K562 (cell line): Measurements from ENCODE around the gene B3GALT6. TPM values are rescaled to one million over a fixed set of nuclear protein-coding genes. Genes with fewer than 3 reads are reported as not detected.

Experiments used
- ELF4 ChIP-seq: fragments of 450-650 bp; formaldehyde crosslinking; IDR thresholded peaks from 2 replicates; pipeline ENCODE4 v1.4.0; 2022; ENCODE audit warnings: missing genetic modification characterization
- HDAC1 ChIP-seq, 2 experiments: fragments of 450-650 bp; IDR thresholded peaks; 2 replicates each; pipeline ENCODE4 v1.6.1; 2016 to 2017; ENCODE audit warnings: inconsistent platforms in 1 of 2, mild to moderate bottlenecking in 1 of 2, moderate library complexity in 1 of 2
- NUFIP1 ChIP-seq: fragments of 450-650 bp; IDR thresholded peaks from 2 replicates; pipeline ENCODE4 v1.6.1; 2018; ENCODE audit not compliant: partially characterized antibody
- RB1 ChIP-seq: fragments of 450-650 bp; IDR thresholded peaks from 2 replicates; pipeline ENCODE4 v1.6.1; 2017; ENCODE audit warnings: low read depth, mild to moderate bottlenecking
- SMARCB1 ChIP-seq: IDR thresholded peaks from 2 replicates; pipeline ENCODE4 v1.6.1; 2011; ENCODE audit warnings: improper control_type of control experiment, low read depth; ENCODE audit not compliant: insufficient read length
- SNRNP70 ChIP-seq: fragments of 200-400 bp; formaldehyde crosslinking; optimal IDR thresholded peaks from 2 replicates; pipeline ENCODE3; 2017; ENCODE audit warnings: low read depth, low read length
- SRSF1 ChIP-seq: fragments of 200-400 bp; formaldehyde crosslinking; IDR thresholded peaks from 2 replicates; pipeline ENCODE4 v1.6.1; 2017; ENCODE audit warnings: mild to moderate bottlenecking, low read depth, low read length, moderate library complexity
- TBL1XR1 ChIP-seq, 2 experiments: IDR thresholded peaks; 2 replicates each; pipeline ENCODE4 v1.6.1; 2012; ENCODE audit warnings: improper control_type of control experiment in 2 of 2, low read length in 2 of 2, mild to moderate bottlenecking in 1 of 2
- polyA plus RNA-seq, 8 experiments: library from polyadenylated mRNA; depleted of rRNA in 4 of 8; stranded (reverse) in 5 of 8; unstranded in 3 of 8; fragments of >200 nt; fragmentation: Nextera tagmentation in 2 of 8; fragmentation: Illumina TruSeq in 1 of 8; extraction: Ambion mirVana in 2 of 8; extraction: Trizol in 1 of 8; gene quantifications; 2 replicates each; pipeline versions ENCODE4 v1.2.1 to v1.2.3, GENCODE V29; 2011 to 2014; ENCODE audit warnings: inconsistent platforms in 1 of 8, missing spikeins in 1 of 8
- total RNA-seq, 7 experiments: library from RNA; depleted of rRNA in 6 of 7; stranded (reverse); fragments of >200 nt in 6 of 7; fragmentation: Illumina TruSeq in 2 of 7; extraction: Trizol in 2 of 7; gene quantifications; 2 replicates each; pipeline versions ENCODE4 v1.2.1 to v1.2.3, GENCODE V29; 2011 to 2021; ENCODE audit warnings: low replicate concordance in 1 of 7
- TF ChIP-seq, protein P1 (sequence below): sonication (generic); formaldehyde crosslinking; IDR thresholded peaks from 2 replicates; pipeline ENCODE4 v1.8.0; 2023; ENCODE audit warnings: mild to moderate bottlenecking, missing genetic modification reagents
- TF ChIP-seq, protein P2 (sequence below): fragments of 250-450 bp; sonication (Bioruptor Pico); IDR thresholded peaks from 2 replicates; pipeline ENCODE4 v1.8.0; 2021; ENCODE audit warnings: moderate library complexity, mild to moderate bottlenecking, inconsistent platforms
- TF ChIP-seq, protein P3 (sequence below): sonication (generic); formaldehyde crosslinking; IDR thresholded peaks from 2 replicates; pipeline ENCODE4 v1.5.0; 2020; ENCODE audit warnings: missing genetic modification reagents
- TF ChIP-seq, protein P4 (sequence below): fragments of 150-350 bp; IDR thresholded peaks from 2 replicates; pipeline ENCODE4 v1.6.1; 2014; ENCODE audit warnings: low read depth, mild to moderate bottlenecking, low read length, borderline replicate concordance
- TF ChIP-seq, protein P5 (sequence below), 2 experiments: IDR thresholded peaks; 2 replicates each; pipeline ENCODE4 v1.6.1; 2012; ENCODE audit warnings: improper control_type of control experiment in 2 of 2, low read depth in 2 of 2, low read length in 2 of 2, borderline replicate concordance in 1 of 2
- TF ChIP-seq, protein P6 (sequence below): sonication (generic); formaldehyde crosslinking; IDR thresholded peaks from 2 replicates; pipeline ENCODE4 v1.8.0; 2022; ENCODE audit warnings: mild to moderate bottlenecking, missing genetic modification reagents

Gene B3GALT6
- total and polyA plus RNA-seq, 9 of the 15 experiments (the other 6 are each of a cell fraction or from before 2014, with no cell fraction given) = 0.68 to 29.8 (median 9.9) TPM

DNA sequence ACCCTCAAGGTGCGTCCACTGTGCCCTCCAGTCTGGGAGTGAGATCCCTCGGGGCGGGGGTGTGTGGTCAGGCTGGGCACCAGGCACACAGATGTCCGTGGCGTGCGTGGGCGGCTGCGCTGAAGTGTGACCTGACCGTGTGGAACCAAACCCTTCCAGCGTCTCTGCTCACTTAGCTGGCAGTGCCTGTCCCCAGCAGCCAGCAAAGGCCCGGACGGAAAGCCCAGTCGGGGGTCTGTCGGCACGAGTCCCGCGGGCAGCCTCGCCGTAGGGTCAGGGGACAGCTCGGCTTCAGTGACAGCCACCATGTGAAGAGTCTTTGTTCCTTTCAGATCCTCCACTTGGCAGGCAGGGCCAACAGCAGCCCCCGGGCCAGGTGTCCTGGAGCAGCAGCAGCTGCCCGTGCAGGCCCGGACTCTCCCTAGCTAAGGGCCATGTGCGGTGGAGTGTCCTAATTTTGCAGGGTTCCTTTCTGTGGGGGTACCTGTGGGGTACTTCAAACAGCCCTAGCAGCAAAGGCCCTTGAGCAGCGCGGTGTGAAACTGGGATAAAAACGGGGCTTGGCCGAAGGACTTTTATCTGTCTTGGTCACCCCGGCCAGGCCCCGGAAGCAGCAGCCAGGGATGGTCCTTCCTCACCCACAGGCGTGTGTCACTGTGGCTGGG lies 46.8 kb upstream of the B3GALT6 start (continued):
- TF ChIP-seq, protein P1, sequence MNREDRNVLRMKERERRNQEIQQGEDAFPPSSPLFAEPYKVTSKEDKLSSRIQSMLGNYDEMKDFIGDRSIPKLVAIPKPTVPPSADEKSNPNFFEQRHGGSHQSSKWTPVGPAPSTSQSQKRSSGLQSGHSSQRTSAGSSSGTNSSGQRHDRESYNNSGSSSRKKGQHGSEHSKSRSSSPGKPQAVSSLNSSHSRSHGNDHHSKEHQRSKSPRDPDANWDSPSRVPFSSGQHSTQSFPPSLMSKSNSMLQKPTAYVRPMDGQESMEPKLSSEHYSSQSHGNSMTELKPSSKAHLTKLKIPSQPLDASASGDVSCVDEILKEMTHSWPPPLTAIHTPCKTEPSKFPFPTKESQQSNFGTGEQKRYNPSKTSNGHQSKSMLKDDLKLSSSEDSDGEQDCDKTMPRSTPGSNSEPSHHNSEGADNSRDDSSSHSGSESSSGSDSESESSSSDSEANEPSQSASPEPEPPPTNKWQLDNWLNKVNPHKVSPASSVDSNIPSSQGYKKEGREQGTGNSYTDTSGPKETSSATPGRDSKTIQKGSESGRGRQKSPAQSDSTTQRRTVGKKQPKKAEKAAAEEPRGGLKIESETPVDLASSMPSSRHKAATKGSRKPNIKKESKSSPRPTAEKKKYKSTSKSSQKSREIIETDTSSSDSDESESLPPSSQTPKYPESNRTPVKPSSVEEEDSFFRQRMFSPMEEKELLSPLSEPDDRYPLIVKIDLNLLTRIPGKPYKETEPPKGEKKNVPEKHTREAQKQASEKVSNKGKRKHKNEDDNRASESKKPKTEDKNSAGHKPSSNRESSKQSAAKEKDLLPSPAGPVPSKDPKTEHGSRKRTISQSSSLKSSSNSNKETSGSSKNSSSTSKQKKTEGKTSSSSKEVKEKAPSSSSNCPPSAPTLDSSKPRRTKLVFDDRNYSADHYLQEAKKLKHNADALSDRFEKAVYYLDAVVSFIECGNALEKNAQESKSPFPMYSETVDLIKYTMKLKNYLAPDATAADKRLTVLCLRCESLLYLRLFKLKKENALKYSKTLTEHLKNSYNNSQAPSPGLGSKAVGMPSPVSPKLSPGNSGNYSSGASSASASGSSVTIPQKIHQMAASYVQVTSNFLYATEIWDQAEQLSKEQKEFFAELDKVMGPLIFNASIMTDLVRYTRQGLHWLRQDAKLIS (CRISPR knock-in tag) = no peak
- TF ChIP-seq, protein P2, sequence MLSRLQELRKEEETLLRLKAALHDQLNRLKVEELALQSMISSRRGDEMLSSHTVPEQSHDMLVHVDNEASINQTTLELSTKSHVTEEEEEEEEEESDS (CRISPR knock-in tag) = no peak
- TF ChIP-seq SMARCB1 (no peak), SRSF1 (no peak), NUFIP1 (no peak), SNRNP70 (no peak), HDAC1 (IDR thresholded peaks at IDR 0.05) (peak in 1 of 2 experiments; percentile 34; a peak in 2 of 4 replicates), TBL1XR1 (IDR thresholded peaks at IDR 0.05; ENCODE audit: low read length in 2 of 2) (no peak), ELF4 (CRISPR knock-in tag) (no peak), RB1 (0 out of 2 replicates have a peak, but pooled peaks have one; percentile 6)
- TF ChIP-seq, protein P3, sequence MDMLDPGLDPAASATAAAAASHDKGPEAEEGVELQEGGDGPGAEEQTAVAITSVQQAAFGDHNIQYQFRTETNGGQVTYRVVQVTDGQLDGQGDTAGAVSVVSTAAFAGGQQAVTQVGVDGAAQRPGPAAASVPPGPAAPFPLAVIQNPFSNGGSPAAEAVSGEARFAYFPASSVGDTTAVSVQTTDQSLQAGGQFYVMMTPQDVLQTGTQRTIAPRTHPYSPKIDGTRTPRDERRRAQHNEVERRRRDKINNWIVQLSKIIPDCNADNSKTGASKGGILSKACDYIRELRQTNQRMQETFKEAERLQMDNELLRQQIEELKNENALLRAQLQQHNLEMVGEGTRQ = no peak
- TF ChIP-seq, protein P4, sequence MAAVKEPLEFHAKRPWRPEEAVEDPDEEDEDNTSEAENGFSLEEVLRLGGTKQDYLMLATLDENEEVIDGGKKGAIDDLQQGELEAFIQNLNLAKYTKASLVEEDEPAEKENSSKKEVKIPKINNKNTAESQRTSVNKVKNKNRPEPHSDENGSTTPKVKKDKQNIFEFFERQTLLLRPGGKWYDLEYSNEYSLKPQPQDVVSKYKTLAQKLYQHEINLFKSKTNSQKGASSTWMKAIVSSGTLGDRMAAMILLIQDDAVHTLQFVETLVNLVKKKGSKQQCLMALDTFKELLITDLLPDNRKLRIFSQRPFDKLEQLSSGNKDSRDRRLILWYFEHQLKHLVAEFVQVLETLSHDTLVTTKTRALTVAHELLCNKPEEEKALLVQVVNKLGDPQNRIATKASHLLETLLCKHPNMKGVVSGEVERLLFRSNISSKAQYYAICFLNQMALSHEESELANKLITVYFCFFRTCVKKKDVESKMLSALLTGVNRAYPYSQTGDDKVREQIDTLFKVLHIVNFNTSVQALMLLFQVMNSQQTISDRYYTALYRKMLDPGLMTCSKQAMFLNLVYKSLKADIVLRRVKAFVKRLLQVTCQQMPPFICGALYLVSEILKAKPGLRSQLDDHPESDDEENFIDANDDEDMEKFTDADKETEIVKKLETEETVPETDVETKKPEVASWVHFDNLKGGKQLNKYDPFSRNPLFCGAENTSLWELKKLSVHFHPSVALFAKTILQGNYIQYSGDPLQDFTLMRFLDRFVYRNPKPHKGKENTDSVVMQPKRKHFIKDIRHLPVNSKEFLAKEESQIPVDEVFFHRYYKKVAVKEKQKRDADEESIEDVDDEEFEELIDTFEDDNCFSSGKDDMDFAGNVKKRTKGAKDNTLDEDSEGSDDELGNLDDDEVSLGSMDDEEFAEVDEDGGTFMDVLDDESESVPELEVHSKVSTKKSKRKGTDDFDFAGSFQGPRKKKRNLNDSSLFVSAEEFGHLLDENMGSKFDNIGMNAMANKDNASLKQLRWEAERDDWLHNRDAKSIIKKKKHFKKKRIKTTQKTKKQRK = no peak
- TF ChIP-seq, protein P5, sequence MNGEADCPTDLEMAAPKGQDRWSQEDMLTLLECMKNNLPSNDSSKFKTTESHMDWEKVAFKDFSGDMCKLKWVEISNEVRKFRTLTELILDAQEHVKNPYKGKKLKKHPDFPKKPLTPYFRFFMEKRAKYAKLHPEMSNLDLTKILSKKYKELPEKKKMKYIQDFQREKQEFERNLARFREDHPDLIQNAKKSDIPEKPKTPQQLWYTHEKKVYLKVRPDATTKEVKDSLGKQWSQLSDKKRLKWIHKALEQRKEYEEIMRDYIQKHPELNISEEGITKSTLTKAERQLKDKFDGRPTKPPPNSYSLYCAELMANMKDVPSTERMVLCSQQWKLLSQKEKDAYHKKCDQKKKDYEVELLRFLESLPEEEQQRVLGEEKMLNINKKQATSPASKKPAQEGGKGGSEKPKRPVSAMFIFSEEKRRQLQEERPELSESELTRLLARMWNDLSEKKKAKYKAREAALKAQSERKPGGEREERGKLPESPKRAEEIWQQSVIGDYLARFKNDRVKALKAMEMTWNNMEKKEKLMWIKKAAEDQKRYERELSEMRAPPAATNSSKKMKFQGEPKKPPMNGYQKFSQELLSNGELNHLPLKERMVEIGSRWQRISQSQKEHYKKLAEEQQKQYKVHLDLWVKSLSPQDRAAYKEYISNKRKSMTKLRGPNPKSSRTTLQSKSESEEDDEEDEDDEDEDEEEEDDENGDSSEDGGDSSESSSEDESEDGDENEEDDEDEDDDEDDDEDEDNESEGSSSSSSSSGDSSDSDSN (IDR thresholded peaks at IDR 0.05; ENCODE audit: borderline replicate concordance in 1 of 2, low read depth in 2 of 2, low read length in 2 of 2) = peak; percentile 75 to 81; a peak in 3 of 4 replicates
- TF ChIP-seq, protein P6, sequence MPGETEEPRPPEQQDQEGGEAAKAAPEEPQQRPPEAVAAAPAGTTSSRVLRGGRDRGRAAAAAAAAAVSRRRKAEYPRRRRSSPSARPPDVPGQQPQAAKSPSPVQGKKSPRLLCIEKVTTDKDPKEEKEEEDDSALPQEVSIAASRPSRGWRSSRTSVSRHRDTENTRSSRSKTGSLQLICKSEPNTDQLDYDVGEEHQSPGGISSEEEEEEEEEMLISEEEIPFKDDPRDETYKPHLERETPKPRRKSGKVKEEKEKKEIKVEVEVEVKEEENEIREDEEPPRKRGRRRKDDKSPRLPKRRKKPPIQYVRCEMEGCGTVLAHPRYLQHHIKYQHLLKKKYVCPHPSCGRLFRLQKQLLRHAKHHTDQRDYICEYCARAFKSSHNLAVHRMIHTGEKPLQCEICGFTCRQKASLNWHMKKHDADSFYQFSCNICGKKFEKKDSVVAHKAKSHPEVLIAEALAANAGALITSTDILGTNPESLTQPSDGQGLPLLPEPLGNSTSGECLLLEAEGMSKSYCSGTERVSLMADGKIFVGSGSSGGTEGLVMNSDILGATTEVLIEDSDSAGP (CRISPR knock-in tag) = no peak
